OCI-LY7 (cell line): ENCODE data around the gene RBM20. TPM values are rescaled to one million over a fixed set of nuclear protein-coding genes. Genes with fewer than 3 reads are reported as not detected.

Experiments
- BruUV-seq: library from RNA; stranded (reverse); fragments of 400-500 nt; replicated peaks from 2 replicates; lab custom pipeline; 2021; lab: Mats Ljungman, UMichigan
- CTCF ChIA-PET: fragments of 300-600 bp; sonication (Branson Sonifier 250); formaldehyde crosslinking; loops from one replicate; lab custom pipeline; 2022; ENCODE audit warnings: antibody characterized with exemption; ENCODE audit not compliant: unreplicated experiment; lab: Charles Lee
- POLR2A ChIA-PET: fragments of 300-600 bp; sonication (Branson Sonifier 250); formaldehyde crosslinking; loops from one replicate; lab custom pipeline; 2022; ENCODE audit warnings: antibody characterized with exemption; lab: Charles Lee
- DNase-seq: peaks from one replicate; pipeline ENCODE4 v3.0.0-alpha.2; 2015; ENCODE audit warnings: low spot score
- H2AFZ ChIP-seq: fragments of 200-600 bp; sonication (generic), shearing (Covaris generic); 2 replicates; pipeline ENCODE4 v1.6.1; 2014; ENCODE audit warnings: mild to moderate bottlenecking, antibody characterized with exemption, low read length, moderate library complexity
- H3K27ac ChIP-seq: fragments of 200-600 bp; sonication (generic); 2 replicates; pipeline ENCODE4 v1.5.1; 2014; ENCODE audit warnings: mixed run types, low read depth, mild to moderate bottlenecking, moderate library complexity, low read length, inconsistent platforms; ENCODE audit not compliant: poor library complexity, severe bottlenecking
- H3K36me3 ChIP-seq: fragments of 200-600 bp; sonication (generic); 2 replicates; pipeline ENCODE4 v1.6.1; 2014; ENCODE audit warnings: mild to moderate bottlenecking, antibody characterized with exemption, low read length, moderate library complexity, mixed read lengths; ENCODE audit not compliant: insufficient read depth
- H3K4me1 ChIP-seq: fragments of 200-600 bp; sonication (generic); 2 replicates; pipeline ENCODE4 v1.5.1; 2014; ENCODE audit warnings: mild to moderate bottlenecking, low read length; ENCODE audit not compliant: insufficient read depth, poor library complexity, severe bottlenecking
- H3K4me2 ChIP-seq: fragments of 200-600 bp; sonication (generic); 2 replicates; pipeline ENCODE4 v1.6.1; 2014; ENCODE audit warnings: mild to moderate bottlenecking, low read length
- H3K4me3 ChIP-seq: fragments of 200-600 bp; sonication (generic); 2 replicates; pipeline ENCODE4 v1.5.1; 2014; ENCODE audit warnings: mild to moderate bottlenecking, low read depth, low read length; ENCODE audit not compliant: poor library complexity, severe bottlenecking
- H3K79me2 ChIP-seq: fragments of 200-600 bp; sonication (generic); 2 replicates; pipeline ENCODE4 v1.6.1; 2016; ENCODE audit warnings: low read depth, mild to moderate bottlenecking, low read length, moderate library complexity, mixed read lengths; ENCODE audit not compliant: insufficient read depth
- H3K9me2 ChIP-seq: fragments of 200-600 bp; sonication (generic); 2 replicates; pipeline ENCODE4 v1.6.1; 2016; ENCODE audit warnings: mild to moderate bottlenecking, low read length, mixed read lengths; ENCODE audit not compliant: insufficient read depth
- H3K9me3 ChIP-seq: fragments of 200-600 bp; sonication (generic); 2 replicates; pipeline ENCODE4 v1.6.1; 2014; ENCODE audit warnings: mild to moderate bottlenecking, mixed run types, low read length, mixed read lengths
- H4K20me1 ChIP-seq: fragments of 200-600 bp; sonication (generic); 2 replicates; pipeline ENCODE4 v1.6.1; 2014; ENCODE audit warnings: mild to moderate bottlenecking, antibody characterized with exemption, low read length, moderate library complexity, mixed read lengths; ENCODE audit not compliant: insufficient read depth
- CTCF ChIP-seq: fragments of 200-600 bp; sonication (generic); conservative IDR thresholded peaks from 2 replicates; pipeline ENCODE4 v1.5.1; 2014; ENCODE audit warnings: mild to moderate bottlenecking, antibody characterized with exemption, low read length, moderate library complexity, mixed read lengths
- EZH2phosphoT487 ChIP-seq: fragments of 200-600 bp; sonication (generic); IDR thresholded peaks from 2 replicates; pipeline ENCODE4 v1.6.1; 2018; ENCODE audit warnings: low read depth, borderline replicate concordance, mild to moderate bottlenecking, mixed run types, antibody characterized with exemption, low read length, moderate library complexity, mixed read lengths
- intact Hi-C: fragments of 100-400 bp; cut with micrococcal nuclease; formaldehyde crosslinking; loops from one replicate; pipeline ENCODE4 v1.10.0; 2022; ENCODE audit not compliant: unreplicated experiment
- total RNA-seq, 2 experiments: library from RNA; depleted of rRNA in 1 of 2; stranded (reverse); fragments of >200 nt in 1 of 2; shearing (Covaris generic) in 1 of 2; gene quantifications; 2 replicates each; pipeline ENCODE4 v1.2.3, GENCODE V29; 2014 to 2022

Gene RBM20
- total RNA-seq, 2 experiments from 2014 or later, result 0.35 to 1.0 TPM

- Histone ChIP-seq H2AFZ (peak overlapping the region; percentile 7; the same call in 1 of the 2 replicates), H3K27ac (no peak overlapping the region), H4K20me1 (no peaks in the 10 kb centered on the region), H3K9me3 (no peaks in the 10 kb centered on the region), H3K9me2 (no peaks in the 10 kb centered on the region), H3K4me2 (0 out of 2 replicates have a peak overlapping the region, but pooled peaks have one; percentile 2), H3K79me2 (no peaks in the 10 kb centered on the region), H3K36me3 (no peaks in the 10 kb centered on the region), H3K4me1 (peaks cover 42% of the 10 kb centered on the region), H3K4me3 (no peak overlapping the region)
- DNase-seq, result no peak
- TF ChIP-seq CTCF (no peak), EZH2phosphoT487 (no peak)
- BruUV-seq, result no TSS peak
- POLR2A ChIA-PET, result interaction anchor here (1.0 to 1.6 kb wide), 3 partner anchors 14 to 66 kb away, joined by 3 to 6 read pairs (median 5); no protein-coding TSS in a partner anchor
- CTCF ChIA-PET, result no interaction called here
- intact Hi-C loops, result no loop called here
Observed at GRCh38 chr10:110821508-110821907, 177.4 kb downstream of the RBM20 start.

GRCh38 chr10:110822035-110822711 is 178.0 kb downstream of the RBM20 start:
- POLR2A ChIA-PET, result interaction anchor here (1.1 to 1.6 kb wide), 5 partner anchors 13 to 21 kb away, joined by 3 to 7 read pairs (median 5); no protein-coding TSS in a partner anchor
- Histone ChIP-seq H3K79me2 (no peaks in the 10 kb centered on the region), H3K4me1 (peaks cover 42% of the 10 kb centered on the region), H3K4me3 (no peak overlapping the region), H3K36me3 (no peaks in the 10 kb centered on the region), H3K27ac (no peak overlapping the region), H4K20me1 (no peaks in the 10 kb centered on the region), H3K9me3 (no peaks in the 10 kb centered on the region), H2AFZ (peak overlapping the region; percentile 7; the same call in 1 of the 2 replicates), H3K4me2 (0 out of 2 replicates have a peak overlapping the region, but pooled peaks have one; percentile 2), H3K9me2 (no peaks in the 10 kb centered on the region)
- CTCF ChIA-PET, result no interaction called here
- intact Hi-C loops, result no loop called here
- no TSS peak for BruUV-seq
- TF ChIP-seq EZH2phosphoT487 (no peak), CTCF (no peak)
- DNase-seq, result no peak

- no peak for DNase-seq
- H3K4me3 ChIP-seq, result no peak overlapping the region
- TF ChIP-seq EZH2phosphoT487, result no peak
- no peak for TF ChIP-seq CTCF
- peak overlapping the region; percentile 31; the same call in 1 of the 2 replicates for H3K4me2 ChIP-seq
- H2AFZ ChIP-seq, result peak overlapping the region; percentile 7; the same call in 1 of the 2 replicates
- H3K9me3 ChIP-seq, result no peaks in the 10 kb centered on the region
- H3K4me1 ChIP-seq, result peaks cover 42% of the 10 kb centered on the region
- no peaks in the 10 kb centered on the region for H3K9me2 ChIP-seq
- no peaks in the 10 kb centered on the region for H3K36me3 ChIP-seq
- CTCF ChIA-PET, result no interaction called here
- H3K27ac ChIP-seq, result no peak overlapping the region
- BruUV-seq, result no TSS peak
- H3K79me2 ChIP-seq, result no peaks in the 10 kb centered on the region
- POLR2A ChIA-PET, result interaction anchor here (0.7 to 1.7 kb wide), 6 partner anchors 12 to 142 kb away, joined by 3 to 12 read pairs (median 4); no protein-coding TSS in a partner anchor
- H4K20me1 ChIP-seq, result no peaks in the 10 kb centered on the region
- intact Hi-C loops, result no loop called here
Observed at GRCh38 chr10:110822712-110823311, 178.7 kb downstream of the RBM20 start.
